Femur (tissue), 1 donor: ENCODE measurements around the gene CHST11.
"Not testable (repeated sequence)": the region's sequence is repeated elsewhere in the genome, so short reads cannot be mapped to it uniquely, and the experiment has no call there.

ENCODE experiments used
- DNase-seq: peaks from one replicate; pipeline ENCODE4 v3.0.0-alpha.2; 2017

Gene CHST11

GRCh38 chr12:104786352-104786751, 329.6 kb downstream of the CHST11 start:
- no peak for DNase-seq

DNA sequence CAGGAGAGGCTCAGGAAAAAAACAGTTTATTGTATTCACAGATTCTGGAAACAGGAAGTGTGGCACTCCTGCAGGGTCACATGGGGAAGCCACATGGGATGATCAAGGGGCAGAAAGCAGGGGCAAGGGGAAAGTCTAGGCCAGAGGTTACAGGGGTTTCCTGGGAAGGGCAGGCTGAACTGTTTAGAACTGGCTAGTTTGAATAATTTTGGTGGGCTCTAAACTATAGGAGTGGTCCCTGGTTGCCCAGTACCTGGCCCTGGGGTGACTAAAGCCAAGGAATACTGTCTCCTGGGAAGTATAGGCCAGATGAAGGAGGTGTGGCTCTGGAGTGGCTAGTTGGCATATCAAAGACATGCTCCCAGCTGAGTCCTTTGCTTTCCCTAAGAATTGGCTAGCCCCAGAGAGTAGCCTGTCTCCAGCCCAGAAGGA, 332.1 kb downstream of the CHST11 start:
- no peak for DNase-seq

GRCh38 chr12:104790296-104791125, 333.8 kb downstream of the CHST11 start:
- DNase-seq = no peak

- DNase-seq = peak; percentile 54
Observed at GRCh38 chr12:104792570-104792969, 335.8 kb downstream of the CHST11 start.

DNA sequence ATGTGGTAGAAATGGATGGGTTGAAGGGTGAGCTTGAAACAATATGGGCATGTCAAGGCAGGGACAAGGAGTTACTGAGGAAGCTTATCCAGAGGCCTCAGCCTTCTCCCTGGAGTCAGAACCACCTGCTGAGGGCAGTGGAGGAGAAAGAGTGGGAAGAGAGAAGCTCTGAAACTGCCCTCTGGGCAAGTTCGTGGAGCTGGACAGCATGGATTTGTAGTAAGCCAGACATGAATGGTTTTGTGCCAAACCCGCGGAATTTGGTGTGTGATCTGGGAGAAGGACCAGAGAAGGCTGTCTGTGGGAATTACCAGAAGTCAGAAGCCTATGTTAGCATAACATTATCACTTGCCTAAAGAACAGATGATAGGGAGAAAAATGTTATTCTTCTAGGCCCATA, 336.5 kb downstream of the CHST11 start:
- peak; percentile 43 for DNase-seq

- no peak for DNase-seq
Observed at GRCh38 chr12:104793968-104794367, 337.2 kb downstream of the CHST11 start.

GRCh38 chr12:104796475-104796862, 339.7 kb downstream of the CHST11 start:
- no peak for DNase-seq

- no peak for DNase-seq
Observed at GRCh38 chr12:104799458-104799857, 342.7 kb downstream of the CHST11 start.

- no peak for DNase-seq
Observed at GRCh38 chr12:104801005-104801404, 344.3 kb downstream of the CHST11 start.

- DNase-seq = no peak
Observed at GRCh38 chr12:104801427-104801826, 344.7 kb downstream of the CHST11 start.

GRCh38 chr12:104802208-104802607, 345.5 kb downstream of the CHST11 start:
- DNase-seq = no peak

DNA sequence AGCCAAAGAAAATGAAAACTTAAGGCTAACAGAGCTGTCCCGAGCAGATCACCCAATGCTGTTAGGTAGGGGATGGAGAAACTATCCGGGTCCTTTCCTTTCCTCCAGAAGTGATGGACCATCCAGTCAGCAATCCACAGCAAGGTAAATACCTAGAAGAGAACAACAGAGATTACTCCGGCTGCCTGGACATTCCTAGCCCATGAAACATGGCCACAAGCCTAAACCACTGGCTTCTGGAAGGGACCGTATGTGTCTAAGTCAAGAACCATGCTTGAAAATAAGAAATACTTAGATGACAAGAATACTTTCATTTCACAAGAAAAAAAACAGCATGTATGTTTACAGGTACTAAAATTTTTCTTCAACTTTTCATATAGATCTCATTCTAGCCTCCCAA, 348.4 kb downstream of the CHST11 start:
- no peak for DNase-seq

- DNase-seq = not testable (repeated sequence)
Observed at GRCh38 chr12:104806194-104806593, 349.4 kb downstream of the CHST11 start.

DNA sequence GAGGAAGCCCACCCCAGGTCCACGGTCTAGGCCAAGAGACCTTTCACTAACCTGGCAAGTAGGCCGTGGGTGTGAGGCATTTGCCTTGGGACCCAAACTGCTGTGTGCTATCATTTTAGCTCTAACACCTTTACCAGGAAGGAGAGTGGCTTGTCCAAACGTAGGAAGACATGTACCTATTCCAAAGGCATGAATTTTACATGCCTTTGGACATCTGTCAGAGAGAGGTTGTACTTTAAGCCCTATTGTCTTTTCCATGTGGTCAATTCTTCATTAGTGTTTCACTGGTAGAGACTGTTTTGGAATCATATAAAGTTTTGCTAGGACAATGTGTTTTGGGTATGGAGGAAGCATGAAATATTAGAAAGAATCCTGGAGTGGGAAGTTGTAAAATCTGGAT, 352.5 kb downstream of the CHST11 start:
- no peak for DNase-seq

GRCh38 chr12:104809706-104810385, 353.1 kb downstream of the CHST11 start:
- DNase-seq = no peak
